T-helper 1 cell treated with Interleukin-12 subunit alpha and Interleukin-12 subunit beta and Interleukin-4 antibody, amounts not matched to agents 30 μg/mL and 1 μg/mL, for 36 hours (primary cell): Measurements from ENCODE around the gene LILRA2.
"Not testable (repeated sequence)": the region's sequence is repeated elsewhere in the genome, so short reads cannot be mapped to it uniquely, and the experiment has no call there.

ENCODE experiments used
- H3K27ac Mint-ChIP-seq: one replicate; pipeline ENCODE4 v1.8.0; 2021; ENCODE audit warnings: mild to moderate bottlenecking, mixed read lengths
- H3K27me3 Mint-ChIP-seq: one replicate; pipeline ENCODE4 v1.8.0; 2021; ENCODE audit warnings: low read depth, mixed read lengths
- H3K36me3 Mint-ChIP-seq: one replicate; pipeline ENCODE4 v1.8.0; 2021; ENCODE audit warnings: low read depth, mixed read lengths
- H3K4me1 Mint-ChIP-seq: one replicate; pipeline ENCODE4 v1.8.0; 2021; ENCODE audit warnings: low read depth, mixed read lengths
- H3K4me3 Mint-ChIP-seq: one replicate; pipeline ENCODE4 v1.8.0; 2021; ENCODE audit warnings: mild to moderate bottlenecking, moderate library complexity, mixed read lengths
- H3K9me3 Mint-ChIP-seq: one replicate; pipeline ENCODE4 v1.8.0; 2021; ENCODE audit warnings: mixed read lengths

LILRA2 gene

DNA sequence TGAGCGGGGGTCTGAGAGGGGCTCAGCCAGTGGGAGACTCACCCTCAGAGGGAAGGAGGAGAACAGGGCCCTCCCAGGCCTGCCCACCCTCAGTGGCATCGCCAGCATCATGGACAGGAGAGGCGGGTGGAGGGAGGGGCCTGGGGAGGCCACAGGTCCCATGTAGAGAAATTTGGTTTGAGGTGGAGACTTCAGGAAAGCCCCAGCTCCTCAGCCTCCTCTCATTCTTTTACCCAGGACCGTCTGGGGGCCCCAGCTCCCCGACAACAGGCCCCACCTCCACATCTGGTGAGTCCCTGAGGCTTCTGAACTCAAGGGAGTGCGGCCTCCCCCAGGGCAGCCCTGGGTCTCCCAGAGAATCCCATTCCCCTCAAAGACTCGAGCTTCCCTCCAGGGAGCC lies 59.8 kb downstream of the LILRA2 start:
- no peaks in the 10 kb centered on the region for H3K9me3 Mint-ChIP-seq
- no peak overlapping the region for H3K4me3 Mint-ChIP-seq
- no peaks in the 10 kb centered on the region for H3K36me3 Mint-ChIP-seq
- peaks cover 3% of the 10 kb centered on the region for H3K4me1 Mint-ChIP-seq
- H3K27me3 Mint-ChIP-seq, result peaks cover 4% of the 10 kb centered on the region
- no peak overlapping the region for H3K27ac Mint-ChIP-seq

DNA sequence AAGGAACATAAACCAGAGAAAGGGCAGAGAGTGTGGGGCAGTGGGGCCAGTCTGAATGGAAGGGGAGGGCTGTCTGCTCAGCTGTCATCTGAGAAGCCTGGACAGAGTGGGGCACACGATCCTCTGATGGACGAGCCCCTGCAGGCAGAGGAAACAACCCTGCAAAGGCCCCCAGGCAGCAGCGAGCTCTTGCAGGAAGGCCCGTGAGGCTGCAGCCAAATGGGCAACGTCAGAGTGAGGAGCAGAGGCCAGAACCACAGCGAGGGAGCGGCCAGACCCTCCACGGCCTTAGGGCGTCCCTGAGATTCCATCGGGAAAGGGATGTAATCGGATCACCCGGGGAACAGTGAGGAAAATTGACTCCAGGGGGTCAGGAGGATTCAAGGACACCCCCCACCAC lies 62.5 kb downstream of the LILRA2 start:
- not testable (repeated sequence) for H3K4me3 Mint-ChIP-seq, H3K27me3 Mint-ChIP-seq, H3K4me1 Mint-ChIP-seq, H3K36me3 Mint-ChIP-seq, H3K27ac Mint-ChIP-seq, H3K9me3 Mint-ChIP-seq

DNA sequence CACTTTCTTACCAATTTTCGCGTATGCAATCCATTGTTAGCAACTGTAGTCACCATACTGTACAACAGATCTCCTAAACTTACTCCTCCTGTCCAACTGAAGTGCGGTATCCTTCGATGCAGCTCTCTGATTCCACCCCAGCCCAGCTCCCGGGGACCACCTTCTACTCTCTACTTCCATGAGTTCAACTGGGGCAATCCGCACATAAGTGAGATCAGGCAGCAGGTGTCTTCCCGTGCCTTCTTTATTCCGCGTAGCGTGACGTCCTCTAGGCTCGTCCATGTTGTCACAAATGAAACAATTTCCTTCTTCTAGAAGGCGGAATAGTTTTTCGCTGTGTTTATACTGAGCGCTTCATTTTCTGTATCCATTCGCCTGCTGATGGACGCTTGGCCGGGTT lies 65.1 kb downstream of the LILRA2 start:
- H3K4me1 Mint-ChIP-seq, result no peaks in the 10 kb centered on the region
- no peaks in the 10 kb centered on the region for H3K36me3 Mint-ChIP-seq
- H3K9me3 Mint-ChIP-seq, result no peaks in the 10 kb centered on the region
- H3K4me3 Mint-ChIP-seq, result no peak overlapping the region
- H3K27me3 Mint-ChIP-seq, result no peaks in the 10 kb centered on the region
- no peak overlapping the region for H3K27ac Mint-ChIP-seq
